Spleen (tissue), 7 donors: ENCODE measurements around the gene AASDH.

Experiments
- POLR2A ChIP-seq, 3 donors: fragments of 450-650 bp; IDR thresholded peaks; one replicate each; pipeline ENCODE4 v1.5.1; 2017; ENCODE audit warnings: antibody characterized with exemption in 3 of 3, mild to moderate bottlenecking in 1 of 3
- POLR2AphosphoS5 ChIP-seq, 3 donors: sonication (generic); formaldehyde crosslinking; IDR thresholded peaks; one replicate each; pipeline ENCODE4 v1.5.1; 2017; ENCODE audit warnings: antibody characterized with exemption in 3 of 3
- TF ChIP-seq, protein P1 (sequence below), 11 experiments: fragments of 200-600 bp in 7 of 11; fragments of 450-650 bp in 4 of 11; sonication (generic) in 4 of 11; IDR thresholded peaks in 8 of 11; conservative IDR thresholded peaks in 3 of 11; 1 replicate in 7 of 11; 2 replicates in 4 of 11; pipeline versions ENCODE4 v1.4.0 to v1.8.0; 2016 to 2021; ENCODE audit warnings: antibody characterized with exemption in 11 of 11, inconsistent platforms in 4 of 11, mild to moderate bottlenecking in 1 of 11
- donor health status: DM: no; HTN: no; CAD: no; lungs with moderate emphysema.
- donor health status: DM: no; HTN: no; CAD: no.
- donor health status: DM: no; HTN: no; CAD: no.

DNA sequence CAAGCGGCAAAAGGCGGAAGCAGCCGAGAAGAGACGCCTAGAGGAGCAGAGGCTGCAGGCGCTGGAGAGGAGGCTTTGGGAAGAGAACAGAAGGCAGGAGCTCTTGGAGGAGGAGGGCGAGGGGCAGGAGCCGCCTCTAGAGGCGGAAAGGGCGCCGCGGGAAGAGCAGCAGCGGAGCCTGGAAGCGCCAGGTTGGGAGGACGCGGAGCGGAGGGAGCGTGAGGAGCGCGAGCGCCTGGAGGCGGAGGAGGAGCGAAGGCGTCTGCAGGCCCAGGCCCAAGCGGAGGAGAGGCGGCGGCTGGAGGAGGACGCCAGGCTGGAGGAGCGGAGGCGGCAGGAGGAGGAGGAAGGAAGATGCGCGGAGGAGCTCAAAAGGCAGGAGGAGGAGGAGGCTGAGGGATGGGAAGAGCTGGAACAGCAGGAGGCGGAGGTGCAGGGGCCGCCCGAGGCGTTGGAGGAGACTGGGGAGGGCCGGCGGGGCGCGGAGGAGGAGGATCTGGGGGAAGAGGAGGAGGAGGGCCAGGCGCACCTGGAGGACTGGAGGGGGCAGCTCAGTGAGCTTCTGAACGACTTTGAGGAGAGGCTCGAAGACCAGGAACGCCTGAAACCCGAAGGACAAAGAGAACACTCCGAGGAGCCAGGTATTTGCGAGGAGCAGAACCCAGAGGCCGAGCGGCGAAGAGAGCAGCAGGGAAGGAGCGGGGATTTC is 72.9 kb downstream of the AASDH start:
- TF ChIP-seq, protein P1, sequence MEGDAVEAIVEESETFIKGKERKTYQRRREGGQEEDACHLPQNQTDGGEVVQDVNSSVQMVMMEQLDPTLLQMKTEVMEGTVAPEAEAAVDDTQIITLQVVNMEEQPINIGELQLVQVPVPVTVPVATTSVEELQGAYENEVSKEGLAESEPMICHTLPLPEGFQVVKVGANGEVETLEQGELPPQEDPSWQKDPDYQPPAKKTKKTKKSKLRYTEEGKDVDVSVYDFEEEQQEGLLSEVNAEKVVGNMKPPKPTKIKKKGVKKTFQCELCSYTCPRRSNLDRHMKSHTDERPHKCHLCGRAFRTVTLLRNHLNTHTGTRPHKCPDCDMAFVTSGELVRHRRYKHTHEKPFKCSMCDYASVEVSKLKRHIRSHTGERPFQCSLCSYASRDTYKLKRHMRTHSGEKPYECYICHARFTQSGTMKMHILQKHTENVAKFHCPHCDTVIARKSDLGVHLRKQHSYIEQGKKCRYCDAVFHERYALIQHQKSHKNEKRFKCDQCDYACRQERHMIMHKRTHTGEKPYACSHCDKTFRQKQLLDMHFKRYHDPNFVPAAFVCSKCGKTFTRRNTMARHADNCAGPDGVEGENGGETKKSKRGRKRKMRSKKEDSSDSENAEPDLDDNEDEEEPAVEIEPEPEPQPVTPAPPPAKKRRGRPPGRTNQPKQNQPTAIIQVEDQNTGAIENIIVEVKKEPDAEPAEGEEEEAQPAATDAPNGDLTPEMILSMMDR (IDR thresholded peaks at IDR 0.05 in 8 of 11, conservative IDR thresholded peaks at IDR 0.05 in 3 of 11) = no peak
- no peak for TF ChIP-seq POLR2AphosphoS5 (IDR thresholded peaks at IDR 0.05)
- TF ChIP-seq POLR2A (IDR thresholded peaks at IDR 0.05) = no peak
